Left ventricle myocardium superior (tissue), 1 donor: ENCODE measurements around the gene VPS51. TPM values are rescaled to one million over a fixed set of nuclear protein-coding genes. Genes with fewer than 3 reads are reported as not detected.
A peak's percentile ranks its signal among the peaks of the same experiment; 100 is the strongest.

Experiments used
- ATAC-seq: fragments of 200-7000 bp; cut with Tn5 transposase; one replicate; pipeline ENCODE4 v1.9.1; 2020; ENCODE audit warnings: mild to moderate bottlenecking, moderate library complexity
- DNase-seq: peaks from one replicate; pipeline ENCODE4 v3.0.0-alpha.2; 2020
- intact Hi-C: fragments of 100-400 bp; cut with micrococcal nuclease; formaldehyde crosslinking; loops from one replicate; pipeline ENCODE4 v1.11.0; 2022
- total RNA-seq: library from RNA; stranded (reverse); fragmentation: NEBNext Ultra II Directional; extraction: Animal tissue kit (Norgen Biotek cat#: 25700); gene quantifications from one replicate; pipeline ENCODE4 v1.2.1, GENCODE V29; 2021
- donor health status: DM: no; HTN: yes; CAD: no; lungs with severe emphysema.

The VPS51 gene
- total RNA-seq, 1 donor from 2014 or later, result 84.8 TPM

GRCh38 chr11:65069217-65069616 is 26.8 kb upstream of the VPS51 start:
- ATAC-seq, result no peak
- no peak for DNase-seq
- intact Hi-C loops, result no loop called here

- ATAC-seq, result no peak
- intact Hi-C loops, result no loop called here
- no peak for DNase-seq
Measured at GRCh38 chr11:65071907-65072630, 23.9 kb upstream of the VPS51 start.

DNA sequence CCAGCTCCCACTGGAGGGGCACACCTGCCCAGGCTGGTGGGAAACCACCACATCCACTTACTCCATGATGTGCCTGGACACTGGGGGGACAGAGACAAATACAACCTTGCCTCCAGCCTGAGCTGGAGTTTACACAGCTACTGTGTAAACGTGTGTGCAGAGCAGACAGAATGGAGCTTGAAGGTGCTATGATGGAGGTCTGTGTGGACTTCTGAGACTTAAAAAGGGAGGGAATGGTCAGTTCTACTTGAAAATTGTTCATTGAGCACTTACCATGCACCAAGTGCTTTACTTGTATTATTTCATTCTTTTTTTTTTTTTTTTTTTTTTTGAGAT is 23.4 kb upstream of the VPS51 start:
- intact Hi-C loops, result no loop called here
- ATAC-seq (no peak), DNase-seq (no peak)

DNA sequence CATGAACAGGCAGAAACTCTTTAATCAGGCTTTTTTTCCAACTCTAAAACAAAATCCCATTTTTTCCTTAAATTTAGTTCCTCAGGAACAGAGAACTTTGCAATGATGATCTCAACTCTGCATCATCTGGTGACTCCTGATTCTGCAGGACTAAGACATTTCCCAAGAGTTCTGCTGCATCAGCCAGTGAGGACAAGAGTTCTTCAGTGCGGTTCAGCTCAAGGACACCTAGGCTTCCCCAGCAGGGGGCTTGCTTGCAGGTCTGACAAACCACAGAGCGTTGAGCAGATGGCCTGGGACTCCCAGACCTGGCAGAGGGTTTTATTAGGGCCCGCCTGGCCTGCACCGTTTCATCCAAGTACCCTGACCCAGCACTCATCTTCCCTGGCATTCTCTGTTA is 18.6 kb upstream of the VPS51 start:
- intact Hi-C loops, result no loop called here
- DNase-seq (no peak), ATAC-seq (no peak)

DNA sequence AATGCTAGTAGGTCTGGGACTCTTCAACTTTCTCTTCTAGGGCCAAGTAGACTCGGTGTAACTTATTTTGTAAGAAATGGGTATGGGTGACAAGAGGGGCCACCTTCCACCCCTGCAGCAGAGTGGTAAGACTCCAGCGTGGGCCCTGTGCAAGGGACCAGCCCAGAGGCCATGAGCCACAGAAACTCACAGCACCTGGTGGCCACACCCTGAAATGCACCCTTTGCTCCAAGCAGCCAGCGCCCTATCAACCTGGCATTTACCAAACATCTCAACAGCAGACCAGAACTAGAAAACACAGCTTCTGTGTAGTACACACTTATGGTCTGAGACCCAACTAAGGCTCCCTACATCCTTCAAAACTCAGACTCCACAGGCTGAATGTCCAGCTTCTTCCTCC is 17.9 kb upstream of the VPS51 start:
- DNase-seq (peak; percentile 51), ATAC-seq (peak; percentile 51)
- intact Hi-C loops, result no loop called here

GRCh38 chr11:65078786-65079342 is 17.1 kb upstream of the VPS51 start:
- DNase-seq, result peak; percentile 8
- no peak for ATAC-seq
- intact Hi-C loops, result no loop called here

- DNase-seq (no peak), ATAC-seq (no peak)
- intact Hi-C loops, result no loop called here
Measured at GRCh38 chr11:65083134-65083833, 12.7 kb upstream of the VPS51 start.

DNA sequence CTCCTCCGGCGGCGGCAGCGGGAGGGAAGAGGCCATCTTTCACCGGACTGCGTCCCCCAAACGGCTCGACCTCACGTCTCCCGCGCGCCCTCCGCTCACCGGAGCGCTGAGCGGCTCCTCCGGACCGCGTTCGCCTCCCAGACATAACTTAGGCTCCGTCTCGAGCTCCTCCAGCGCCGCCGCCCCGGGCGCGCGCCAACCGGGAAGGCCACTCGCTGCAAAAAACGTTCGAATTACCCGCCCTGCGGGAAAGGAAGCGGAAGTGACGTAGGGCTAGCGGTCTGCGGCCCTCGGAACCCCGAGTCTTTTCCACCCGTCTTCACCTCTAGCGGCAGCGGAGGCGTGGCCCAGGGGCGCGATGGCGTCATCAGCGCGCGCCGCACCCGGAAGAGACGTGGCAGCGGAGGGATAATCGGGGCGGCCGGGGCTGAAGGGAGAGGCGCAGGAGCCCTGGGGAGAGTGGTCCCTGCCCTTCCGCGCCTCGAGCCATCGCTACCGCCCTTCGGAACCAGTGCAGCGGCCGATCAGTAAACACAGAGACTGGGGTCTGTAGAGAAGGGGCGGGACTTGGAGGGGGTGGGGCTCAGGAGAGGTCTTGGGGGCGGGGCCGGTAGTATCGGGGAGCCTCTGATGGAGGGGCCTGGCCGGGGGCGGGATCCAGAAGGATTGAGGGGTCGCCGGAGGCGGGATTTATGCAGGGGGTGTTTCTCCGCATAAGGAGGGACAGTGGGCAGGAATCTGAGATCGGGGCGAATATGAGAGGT is 12.0 kb upstream of the VPS51 start, which contains the start of the genes CDCA5 and ZFPL1:
Gene CDCA5 (minus strand): TSS at position 207 of the 764 bp plus-strand sequence. CDS start 62 bp downstream, at position 145.
Gene ZFPL1 (plus strand): TSS at position 389 of the 764 bp plus-strand sequence. CDS start 477 bp downstream, outside the sequence.
- peak; percentile 98 for ATAC-seq
- intact Hi-C loops, result no loop called here

DNA sequence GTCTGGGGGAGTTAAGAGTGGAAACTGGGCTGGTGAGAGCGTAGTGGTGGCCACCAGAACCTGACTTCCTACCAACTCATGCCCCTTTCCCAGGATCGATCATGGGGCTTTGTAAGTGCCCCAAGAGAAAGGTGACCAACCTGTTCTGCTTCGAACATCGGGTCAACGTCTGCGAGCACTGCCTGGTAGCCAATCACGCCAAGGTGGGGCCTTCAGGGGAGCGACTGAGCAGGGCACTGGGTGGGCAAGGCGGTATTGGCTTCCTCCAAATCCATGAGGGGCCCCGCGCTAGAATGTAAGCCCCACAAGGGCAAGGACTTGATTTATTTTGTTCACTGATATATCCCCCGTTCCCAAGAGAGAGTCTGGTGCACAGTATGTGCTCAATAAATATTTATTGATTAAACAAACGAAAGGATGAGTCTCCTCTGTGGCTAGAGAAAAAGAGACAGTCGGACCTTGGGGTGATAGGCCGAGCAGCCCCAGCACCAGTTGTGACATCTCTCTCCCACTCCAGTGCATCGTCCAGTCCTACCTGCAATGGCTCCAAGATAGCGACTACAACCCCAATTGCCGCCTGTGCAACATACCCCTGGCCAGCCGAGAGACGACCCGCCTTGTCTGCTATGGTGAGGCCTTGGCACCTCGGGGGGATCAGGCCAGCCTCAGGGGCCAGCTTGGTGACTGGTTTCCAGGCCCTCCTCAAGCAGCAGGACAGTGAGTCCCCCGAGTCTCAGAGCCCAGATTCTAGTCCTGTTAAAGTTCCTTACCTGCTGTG is 11.2 kb upstream of the VPS51 start:
- intact Hi-C loops, result no loop called here
- ATAC-seq, result no peak
- no peak for DNase-seq

More for the DNA sequence above, 12.0 kb upstream of the VPS51 start, which contains the start of the genes CDCA5 and ZFPL1:
- DNase-seq, result peak; percentile 97

- ATAC-seq (no peak), DNase-seq (no peak)
- intact Hi-C loops, result no loop called here
Measured at GRCh38 chr11:65085446-65085845, 10.6 kb upstream of the VPS51 start.

DNA sequence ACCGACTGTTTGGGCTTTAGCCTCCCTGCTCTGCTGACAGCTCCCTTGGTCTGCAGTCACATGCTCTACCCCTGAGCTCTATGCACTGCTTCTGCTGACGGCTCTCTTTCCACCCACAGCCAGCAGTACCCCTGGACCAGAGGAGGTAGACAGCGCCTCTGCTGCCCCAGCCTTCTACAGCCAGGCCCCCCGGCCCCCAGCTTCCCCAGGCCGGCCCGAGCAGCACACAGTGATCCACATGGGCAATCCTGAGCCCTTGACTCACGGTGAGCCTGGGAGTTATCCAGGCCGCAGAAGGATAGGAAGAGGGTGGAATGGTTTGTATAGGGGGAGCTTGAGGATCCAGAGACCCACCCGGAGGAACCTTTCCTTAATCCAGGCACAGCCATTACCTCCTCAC is 9.2 kb upstream of the VPS51 start:
- intact Hi-C loops, result no loop called here
- DNase-seq (no peak), ATAC-seq (no peak)

DNA sequence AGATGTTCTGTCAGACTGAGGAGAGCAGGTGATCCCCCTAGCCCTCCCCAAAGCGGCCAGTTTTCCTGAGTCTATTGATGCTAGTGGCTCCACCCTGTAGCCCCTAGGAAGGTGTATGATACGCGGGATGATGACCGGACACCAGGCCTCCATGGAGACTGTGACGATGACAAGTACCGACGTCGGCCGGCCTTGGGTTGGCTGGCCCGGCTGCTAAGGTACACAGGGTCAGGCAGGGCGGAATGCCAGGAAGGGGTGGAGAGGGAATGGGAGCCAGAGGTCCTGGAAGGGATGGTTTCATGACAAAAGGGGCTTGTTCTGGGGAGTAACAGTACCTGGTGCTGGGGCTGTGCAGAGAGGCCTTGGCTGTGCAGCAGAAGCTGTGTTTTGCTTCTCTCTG is 8.8 kb upstream of the VPS51 start:
- ATAC-seq (no peak), DNase-seq (no peak)
- intact Hi-C loops, result no loop called here

GRCh38 chr11:65087827-65088226 is 8.2 kb upstream of the VPS51 start:
- no peak for DNase-seq
- intact Hi-C loops, result no loop called here
- ATAC-seq, result no peak

- ATAC-seq, result no peak
- no peak for DNase-seq
- intact Hi-C loops, result no loop called here
Measured at GRCh38 chr11:65089621-65090020, 6.4 kb upstream of the VPS51 start.

DNA sequence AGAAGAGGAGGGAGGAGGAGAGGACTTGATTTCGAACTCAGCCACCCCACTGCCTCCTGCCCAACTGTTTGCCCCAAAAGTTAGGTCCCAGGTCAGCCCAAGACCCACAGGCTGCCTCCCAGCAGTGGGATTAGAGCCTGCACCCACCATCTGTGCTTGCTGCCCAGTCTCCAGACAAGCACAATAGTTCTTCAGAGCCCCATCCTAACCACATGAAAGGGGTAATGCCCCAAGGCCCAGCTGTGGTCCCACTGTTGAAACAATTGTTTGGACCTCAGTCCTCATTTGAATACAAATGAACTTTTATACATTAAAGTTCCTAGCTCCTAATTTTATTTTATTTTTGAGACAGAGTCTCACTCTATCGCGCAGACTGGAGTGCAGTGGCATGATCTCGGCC is 5.4 kb upstream of the VPS51 start:
- DNase-seq, result peak; percentile 9
- intact Hi-C loops, result no loop called here
- no peak for ATAC-seq

DNA sequence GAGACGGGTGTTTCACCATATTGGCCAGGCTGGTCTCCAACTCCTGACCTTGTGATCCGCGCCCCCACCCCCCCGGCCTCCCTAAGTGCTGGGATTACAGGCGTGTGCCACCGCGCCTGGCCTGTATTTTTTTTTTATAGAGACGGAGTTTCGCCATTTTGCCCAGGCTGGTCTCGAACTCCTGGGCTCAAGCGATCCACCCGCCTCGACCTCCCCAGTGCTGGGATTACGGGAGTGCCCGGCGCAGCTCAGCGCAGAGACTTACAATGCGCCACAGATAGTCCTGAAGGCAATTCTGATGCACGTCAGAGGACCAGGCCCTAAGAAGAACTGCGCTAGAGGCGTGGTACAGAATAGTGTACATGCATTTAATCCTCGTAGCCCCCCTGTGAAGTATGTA is 587 bp upstream of the VPS51 start:
- ATAC-seq (no peak), DNase-seq (peak; percentile 20)
- intact Hi-C loops, result no loop called here

DNA sequence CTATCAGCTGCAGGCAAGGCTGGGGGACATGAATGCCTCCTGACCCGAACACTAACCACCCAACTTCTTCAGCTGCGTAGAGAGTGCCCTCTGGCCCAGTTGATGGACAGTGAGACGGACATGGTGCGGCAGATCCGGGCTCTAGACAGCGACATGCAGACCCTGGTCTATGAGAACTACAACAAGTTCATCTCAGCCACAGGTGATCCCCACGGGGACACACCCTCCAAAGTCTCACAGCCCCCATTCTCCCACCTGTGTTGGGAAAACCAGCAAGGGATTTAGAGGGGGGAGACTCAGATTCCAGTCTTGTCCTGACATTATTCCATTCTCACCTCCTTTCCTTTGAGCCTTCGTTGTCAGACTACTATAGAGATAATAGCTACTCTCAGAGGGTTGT is 912 bp downstream of the VPS51 start:
- intact Hi-C loops, result no loop called here
- DNase-seq, result no peak
- peak; percentile 9 for ATAC-seq

DNA sequence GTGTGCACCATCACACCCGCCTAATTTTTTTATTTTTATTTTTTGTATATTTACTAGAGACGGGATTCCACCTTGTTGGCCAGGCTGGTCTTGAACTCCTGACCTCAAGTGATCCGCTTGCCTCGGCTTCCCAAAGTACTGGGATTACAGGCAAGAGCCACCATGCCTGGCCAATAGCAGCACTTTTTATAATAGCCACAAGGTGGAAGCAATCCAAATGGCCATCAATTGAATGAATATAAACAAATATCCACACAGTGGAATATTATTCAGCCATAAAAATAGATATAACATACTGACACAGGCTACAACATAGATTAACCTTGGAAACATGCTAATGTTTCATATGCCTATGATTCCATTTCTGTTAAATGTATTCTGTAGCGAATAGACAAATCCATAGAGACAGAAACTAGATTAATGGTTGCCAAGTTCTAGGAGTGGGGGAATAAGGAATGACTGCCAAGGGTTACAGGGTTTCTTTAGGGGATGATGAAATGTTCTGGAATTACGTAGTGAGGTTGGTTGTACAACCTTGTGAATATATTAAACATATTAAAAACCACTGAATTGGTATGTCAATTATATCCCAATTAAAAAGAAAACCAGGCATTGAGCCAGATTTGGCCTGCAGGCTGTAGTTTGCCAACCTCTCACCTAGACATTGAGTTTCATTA is 4.8 kb downstream of the VPS51 start:
- intact Hi-C loops, result no loop called here
- no peak for DNase-seq
- no peak for ATAC-seq
